CD4-positive, alpha-beta T cell treated with Interleukin-6 for 4 hours (primary cell): ENCODE data around the gene ABHD3.
A peak's percentile ranks its signal among the peaks of the same experiment; 100 is the strongest.
"Not testable (repeated sequence)": the region's sequence is repeated elsewhere in the genome, so short reads cannot be mapped to it uniquely, and the experiment has no call there.

ENCODE experiments used
- DNase-seq: peaks from one replicate; pipeline ENCODE4 v3.0.0-alpha.2; 2020; ENCODE audit warnings: mixed read lengths

Gene ABHD3

DNA sequence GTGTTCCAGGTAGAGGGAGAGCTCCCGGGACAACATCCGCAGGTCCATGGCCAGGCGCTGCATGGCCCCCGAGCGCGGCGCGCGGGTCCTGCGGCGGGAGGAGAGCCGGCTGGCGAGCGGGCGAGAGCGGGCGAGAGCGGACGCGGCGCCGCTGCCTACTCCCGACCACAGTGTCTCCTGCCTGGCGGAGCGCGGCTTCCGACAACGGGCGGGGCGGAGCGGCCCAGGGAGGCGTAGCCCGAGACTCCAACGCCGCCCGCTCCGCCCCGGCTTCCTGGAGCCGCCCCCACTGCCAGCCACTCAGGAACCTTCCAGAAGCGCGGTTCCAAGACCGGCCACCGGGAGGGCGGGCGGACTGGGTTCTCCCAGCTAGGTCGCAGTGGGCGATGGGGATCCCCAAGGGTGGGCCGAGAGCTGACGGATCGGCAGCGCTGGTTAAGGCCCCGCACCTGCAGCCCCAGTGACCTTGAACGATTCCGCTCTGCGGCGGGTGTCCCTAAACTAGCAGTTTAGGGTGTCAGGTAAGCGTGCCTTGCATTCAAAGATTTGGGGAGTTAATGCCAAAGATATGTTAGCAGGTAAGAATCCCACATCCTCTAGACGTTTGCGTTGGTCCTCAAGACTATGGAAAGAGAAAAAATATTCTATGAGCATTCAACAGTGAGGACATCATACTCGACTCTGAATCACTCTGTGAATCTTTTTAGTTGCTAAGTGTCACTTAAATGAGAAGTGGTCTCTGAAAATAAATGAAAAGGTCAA is at the start of gene ABHD3:
Gene ABHD3, minus strand, starts transcription at position 172 of the 762 bp plus-strand sequence. Its CDS starts 109 bp downstream, at position 63.
- peak; percentile 95 for DNase-seq

DNA sequence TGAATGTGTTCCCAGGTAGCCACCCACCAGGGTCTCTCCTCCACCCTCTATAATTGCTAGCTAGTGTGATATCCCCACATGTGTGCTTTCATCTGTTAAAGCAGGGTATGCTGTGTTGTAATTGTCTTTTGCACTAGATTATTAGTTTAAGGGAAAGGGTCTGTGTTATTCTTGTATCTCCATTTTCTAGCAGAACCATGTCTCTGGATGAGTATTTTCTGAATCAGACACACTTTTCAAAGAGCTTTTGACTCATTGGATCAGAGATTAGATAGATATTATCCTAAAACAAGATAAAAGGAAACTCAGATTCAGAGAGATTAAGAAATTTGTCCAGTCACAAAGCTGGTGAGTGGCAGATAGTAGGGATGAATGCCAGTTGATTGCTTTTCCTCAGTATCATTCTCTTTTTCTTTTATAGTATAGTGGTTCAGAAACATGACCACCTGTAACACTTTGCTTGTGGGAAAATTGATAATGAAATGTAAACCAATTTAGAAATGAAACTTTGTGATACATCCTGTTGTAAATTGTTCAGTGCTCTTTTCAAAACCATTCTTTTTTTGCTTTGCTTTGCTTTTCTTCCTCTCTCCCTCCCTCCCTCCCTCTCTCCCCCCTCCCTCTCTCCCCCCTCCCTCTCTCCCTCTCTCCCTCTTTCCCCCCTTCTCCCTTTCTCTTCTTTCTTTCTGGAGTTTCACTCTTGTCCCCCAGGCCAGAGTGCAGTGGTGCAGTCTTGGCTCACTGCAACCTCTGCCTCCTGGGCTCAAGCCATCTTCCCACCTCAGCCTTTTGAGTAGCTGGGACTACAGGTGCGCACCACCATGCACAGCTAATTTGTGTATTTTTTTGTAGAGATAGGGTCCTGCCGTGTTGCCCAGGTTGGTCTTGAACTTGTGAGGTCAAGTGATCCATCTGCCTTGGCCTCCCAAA is 43.5 kb upstream of the ABHD3 start:
- no peak for DNase-seq

DNA sequence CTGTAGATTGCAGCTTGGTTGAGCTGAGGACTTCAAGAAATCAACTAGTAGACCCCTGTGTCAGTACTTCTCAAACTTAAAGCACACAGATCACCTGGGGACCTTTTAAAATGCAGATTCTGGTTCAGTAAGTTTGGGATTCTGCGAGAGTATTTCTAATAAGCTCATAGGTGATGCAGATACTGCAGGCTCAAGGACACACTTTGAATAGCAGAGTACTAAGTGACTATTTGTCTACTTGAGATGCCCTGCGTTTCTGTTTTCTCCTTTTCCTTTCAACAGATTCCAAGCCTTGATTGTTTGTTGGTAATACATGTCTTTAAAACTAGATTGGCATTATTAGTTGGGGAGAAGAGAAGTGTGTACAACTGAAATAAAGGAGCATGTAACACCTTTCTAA is 42.7 kb upstream of the ABHD3 start:
- DNase-seq, result no peak

- DNase-seq, result peak; percentile 6
These were observed 40.7 kb upstream of the ABHD3 start for GRCh38 chr18:21745231-21745630.

DNA sequence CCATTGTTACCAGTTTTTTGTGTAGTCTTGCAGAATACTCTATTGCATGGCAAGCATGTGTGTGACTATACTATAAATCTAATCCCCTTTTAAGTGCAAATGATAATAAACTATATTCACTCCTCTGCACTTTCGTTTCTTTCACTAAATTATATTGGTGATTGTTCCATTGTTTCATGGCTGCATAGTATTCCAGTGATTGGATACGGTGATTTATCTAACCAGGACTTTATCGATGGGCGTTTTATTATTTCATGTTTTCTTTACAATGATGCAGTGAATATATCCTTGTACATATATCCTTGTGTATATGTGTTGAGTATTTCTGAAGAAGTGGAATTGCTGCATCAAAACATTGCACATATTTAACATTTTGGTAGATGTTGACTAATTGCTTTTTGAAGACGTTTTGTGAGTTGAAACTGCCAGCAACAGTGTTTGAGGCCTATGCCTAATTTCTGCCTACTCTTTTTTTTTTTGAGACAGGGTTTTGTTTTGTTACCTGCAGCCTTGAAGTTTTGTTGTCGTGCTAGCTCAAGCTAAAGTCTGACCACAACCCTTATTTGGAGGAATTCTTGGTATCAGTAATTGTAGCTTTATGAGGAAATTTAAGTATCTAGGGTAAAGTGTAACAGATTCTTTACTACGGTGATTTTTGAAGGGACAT is 38.7 kb upstream of the ABHD3 start:
- no peak for DNase-seq

DNA sequence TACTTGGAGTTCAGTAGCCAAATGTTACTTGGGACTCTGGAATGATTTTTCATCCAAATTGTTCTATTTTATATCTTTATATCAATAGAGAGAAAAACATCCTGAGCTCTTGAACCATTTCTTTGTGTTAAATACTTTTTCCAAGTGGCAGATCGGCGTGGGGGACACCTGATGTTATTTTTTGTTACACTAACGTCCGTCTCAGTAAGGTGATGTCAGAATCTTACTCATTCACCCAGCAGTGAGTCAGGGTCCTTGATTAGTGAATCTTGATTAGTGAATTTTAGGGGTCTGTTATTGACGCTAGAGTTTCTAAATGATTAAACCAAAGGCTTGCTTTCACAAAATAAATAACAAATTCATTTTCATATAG is 37.7 kb upstream of the ABHD3 start:
- DNase-seq, result peak; percentile 5

GRCh38 chr18:21741562-21742314 is 37.2 kb upstream of the ABHD3 start:
- DNase-seq, result peak; percentile 41

DNA sequence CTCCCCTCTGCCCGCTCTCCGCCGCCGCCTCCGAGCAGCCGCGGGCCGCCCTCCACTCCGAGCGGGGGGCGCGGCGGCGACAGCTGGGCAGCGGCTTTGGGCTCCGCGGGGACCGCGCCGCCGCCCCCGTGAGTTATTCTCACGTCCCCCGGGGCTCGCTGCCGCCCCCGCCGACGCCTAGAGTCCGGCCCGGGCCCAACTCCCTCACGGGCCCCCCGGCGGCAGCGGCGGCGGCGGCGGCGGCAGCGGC is 36.7 kb upstream of the ABHD3 start:
- no peak for DNase-seq

DNA sequence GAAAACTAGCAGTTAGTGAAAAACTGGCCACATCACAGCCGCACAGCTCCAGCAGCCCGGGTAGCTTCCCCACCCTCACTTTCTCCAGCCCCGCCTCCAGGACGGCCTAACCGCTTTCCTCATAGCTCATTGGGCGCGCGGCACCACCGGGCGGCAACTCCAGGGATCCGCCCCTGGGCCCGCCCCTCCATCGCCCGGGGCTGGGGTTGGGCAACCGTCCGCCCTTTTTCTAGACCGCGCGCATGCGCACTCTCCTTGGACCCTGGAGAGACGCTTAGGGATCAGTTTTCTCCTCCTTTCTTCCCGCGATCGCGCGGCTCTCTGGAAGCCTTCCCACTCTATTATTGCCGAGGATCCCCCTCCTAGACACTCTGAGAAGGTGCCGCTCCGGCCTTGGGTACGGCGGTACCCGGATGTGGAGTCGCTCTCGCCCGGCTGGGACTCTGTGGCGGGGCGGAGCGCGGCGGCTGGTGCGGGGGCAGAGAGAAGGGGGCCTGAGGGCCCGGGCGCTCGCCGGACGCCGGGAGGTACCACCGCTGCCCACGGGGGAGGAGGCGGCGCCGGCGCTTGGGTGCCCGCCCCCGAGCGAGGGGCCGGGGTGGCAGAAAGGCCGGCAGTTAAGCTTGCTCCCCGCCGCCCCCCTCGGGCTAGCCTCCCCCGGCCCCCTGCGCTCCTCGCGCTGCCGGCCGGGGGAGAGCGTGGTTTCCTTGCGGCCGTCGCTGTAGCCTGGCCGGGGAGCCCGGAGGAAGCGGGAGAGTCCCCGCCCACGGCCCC is 36.2 kb upstream of the ABHD3 start, which contains the start of gene MIB1:
Gene MIB1, plus strand, starts transcription at position 255 of the 774 bp plus-strand sequence. CDS start 792 bp downstream, outside the sequence.
- peak; percentile 99 for DNase-seq

DNA sequence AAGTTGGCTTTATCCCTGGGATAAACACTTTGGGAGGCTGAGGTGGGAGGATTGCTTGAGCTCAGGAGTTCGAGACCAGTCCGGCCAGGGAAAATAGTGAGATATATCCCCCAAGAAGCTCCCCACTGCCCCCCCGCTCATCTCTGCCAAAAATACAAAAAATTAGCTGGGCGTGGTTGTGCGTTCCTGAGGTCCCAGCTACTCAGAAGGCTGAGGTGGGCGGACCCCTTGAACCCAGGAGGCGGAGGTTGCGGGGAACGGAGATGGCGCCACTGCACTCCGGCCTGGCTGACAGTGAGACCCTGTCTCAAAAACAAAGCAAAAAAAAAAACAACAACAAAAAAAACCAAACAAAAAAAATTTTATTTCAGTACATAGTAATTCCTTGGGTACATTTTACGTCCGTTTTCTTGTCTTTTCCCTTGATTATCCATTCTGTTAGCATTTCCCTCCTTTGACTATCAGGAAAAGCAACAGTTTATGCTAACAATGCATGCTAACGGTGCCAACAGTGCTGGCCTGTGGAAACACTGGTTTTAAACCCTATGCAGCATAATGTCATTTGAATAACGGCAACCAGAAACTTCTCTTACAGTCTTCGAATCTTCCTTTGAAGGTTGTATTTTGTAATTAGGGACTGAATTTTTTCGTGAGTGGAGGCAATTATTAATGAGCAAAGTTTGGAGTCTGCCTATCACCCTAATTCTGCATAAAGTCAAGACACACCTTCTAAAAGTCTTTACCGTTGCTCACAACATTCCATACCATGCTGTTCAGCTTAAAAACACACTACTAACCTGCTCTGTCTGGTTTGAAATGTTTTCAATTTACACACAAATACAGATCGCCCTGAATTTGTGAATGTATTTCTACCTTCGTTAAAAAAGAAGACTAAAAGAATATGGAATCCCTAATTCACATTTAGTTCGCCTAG is 35.3 kb upstream of the ABHD3 start:
- peak; percentile 2 for DNase-seq

GRCh38 chr18:21736926-21737325 is 32.4 kb upstream of the ABHD3 start:
- DNase-seq, result not testable (repeated sequence)

DNA sequence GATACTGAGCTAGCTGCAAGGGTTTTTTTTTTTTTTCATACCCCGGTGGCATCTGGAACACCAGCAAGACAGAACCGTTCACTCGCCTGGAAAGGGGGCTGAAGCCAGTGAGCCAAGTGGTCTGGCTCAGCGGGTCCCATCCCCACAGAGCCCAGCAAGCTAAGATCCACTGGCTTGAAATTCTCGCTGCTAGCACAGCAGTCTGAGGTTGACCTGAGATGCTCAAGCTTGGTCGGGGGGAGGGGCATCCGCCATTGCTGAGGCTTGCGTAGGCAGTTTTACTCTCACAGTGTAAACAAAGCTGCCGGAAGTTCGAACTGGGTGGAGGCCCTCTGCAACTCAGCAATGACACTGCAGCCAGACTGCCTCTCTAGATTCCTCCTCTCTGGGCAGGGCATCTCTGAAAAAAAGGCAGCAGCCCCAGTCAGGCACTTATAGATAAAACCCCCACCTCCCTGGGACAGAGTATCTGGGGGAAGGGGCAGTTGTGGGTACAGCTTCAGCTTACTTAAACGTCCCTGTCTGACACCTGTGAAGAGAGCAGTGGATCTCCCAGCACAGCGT is 31.0 kb upstream of the ABHD3 start:
- DNase-seq, result peak; percentile 65

- DNase-seq, result no peak
These were observed 28.4 kb upstream of the ABHD3 start for GRCh38 chr18:21733011-21733410.

GRCh38 chr18:21727702-21728101 is 23.1 kb upstream of the ABHD3 start:
- no peak for DNase-seq

- DNase-seq, result no peak
These were observed 20.6 kb upstream of the ABHD3 start for GRCh38 chr18:21725201-21725600.

GRCh38 chr18:21722687-21723086 is 18.1 kb upstream of the ABHD3 start:
- DNase-seq, result no peak

GRCh38 chr18:21714474-21714873 is 9.9 kb upstream of the ABHD3 start:
- no peak for DNase-seq

GRCh38 chr18:21707130-21707529 is 2.6 kb upstream of the ABHD3 start:
- DNase-seq, result not testable (repeated sequence)

GRCh38 chr18:21706386-21706865 is 1.9 kb upstream of the ABHD3 start:
- no peak for DNase-seq

- peak; percentile 21 for DNase-seq
These were observed 1.2 kb downstream of the ABHD3 start for GRCh38 chr18:21703241-21703820.
